Measurements from ENCODE around the gene PLEKHA7. TPM values are rescaled to one million over a fixed set of nuclear protein-coding genes. Genes with fewer than 3 reads are reported as not detected.

The PLEKHA7 gene
- total and polyA plus RNA-seq, 4 donors = 10.1 to 21.8 (median 13.4) TPM

DNA sequence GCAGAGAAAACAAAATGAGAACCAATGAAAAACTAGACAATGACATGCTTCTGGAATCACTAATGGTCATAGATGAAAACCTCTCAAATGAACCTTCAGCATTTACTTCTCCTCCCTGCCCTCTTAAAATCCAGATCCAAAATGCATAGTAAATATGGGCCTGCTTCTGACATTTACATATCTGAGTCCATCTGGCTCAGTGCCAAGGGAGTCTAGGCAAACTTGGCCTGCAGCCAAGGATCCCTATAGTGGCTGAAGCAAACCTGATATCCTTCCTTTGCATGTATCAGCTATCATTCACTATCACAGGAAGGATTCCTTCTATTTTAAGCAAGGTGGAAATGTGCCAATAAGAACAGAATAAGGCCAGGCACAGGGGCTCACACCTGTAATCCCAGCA lies 170.9 kb downstream of the PLEKHA7 start:
- no peak overlapping the region for H3K27ac ChIP-seq (ENCODE audit: low read depth, low read length)
- no peaks in the 10 kb centered on the region for H3K9me3 ChIP-seq (ENCODE audit: control insufficient read depth, insufficient read depth, low read length)
- no peaks in the 10 kb centered on the region for H3K4me1 ChIP-seq (ENCODE audit: control insufficient read depth, insufficient read depth, low read length)
- H3K27me3 ChIP-seq (ENCODE audit: control insufficient read depth, insufficient read depth, low read length) = no peaks in the 10 kb centered on the region
- H3K4me3 ChIP-seq (ENCODE audit: low read depth, low read length) = no peak overlapping the region
- DNase-seq (ENCODE audit: low read depth in 4 of 6, low spot score in 6 of 6) = peak in 2 of 6 donors; percentile 51 to 57
- H3K36me3 ChIP-seq (ENCODE audit: control insufficient read depth, insufficient read depth, low read length) = peaks cover 3% of the 10 kb centered on the region

DNA sequence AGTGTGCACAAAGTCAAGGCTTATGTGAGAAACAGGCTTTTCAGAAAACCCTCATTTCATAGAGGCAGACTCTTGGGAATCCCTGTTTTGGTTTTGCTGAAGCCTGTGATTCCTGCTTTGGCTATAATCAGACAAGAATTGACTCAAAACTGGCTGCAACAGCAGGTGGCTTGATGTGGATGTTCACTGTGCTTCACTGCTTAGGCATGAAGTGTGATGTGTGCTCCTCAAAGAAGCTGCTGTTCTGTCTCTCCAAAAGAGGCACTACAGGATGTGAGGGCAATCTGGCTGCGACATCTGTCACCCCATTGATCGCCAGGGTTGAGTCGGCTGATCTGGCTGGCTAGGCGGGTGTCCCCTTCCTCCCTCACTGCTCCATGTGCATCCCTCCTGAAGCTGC lies 172.2 kb downstream of the PLEKHA7 start:
- Histone ChIP-seq H3K36me3 (ENCODE audit: control insufficient read depth, insufficient read depth, low read length) (peaks cover 3% of the 10 kb centered on the region), H3K27ac (ENCODE audit: low read depth, low read length) (no peak overlapping the region), H3K27me3 (ENCODE audit: control insufficient read depth, insufficient read depth, low read length) (no peaks in the 10 kb centered on the region), H3K4me3 (ENCODE audit: low read depth, low read length) (no peak overlapping the region), H3K4me1 (ENCODE audit: control insufficient read depth, insufficient read depth, low read length) (no peaks in the 10 kb centered on the region), H3K9me3 (ENCODE audit: control insufficient read depth, insufficient read depth, low read length) (no peaks in the 10 kb centered on the region)
- DNase-seq (ENCODE audit: low read depth in 4 of 6, low spot score in 6 of 6) = no peak
- WGBS (ENCODE audit: insufficient coverage) = 80% methylated on average over 4 of the region's 4 CpGs

DNA sequence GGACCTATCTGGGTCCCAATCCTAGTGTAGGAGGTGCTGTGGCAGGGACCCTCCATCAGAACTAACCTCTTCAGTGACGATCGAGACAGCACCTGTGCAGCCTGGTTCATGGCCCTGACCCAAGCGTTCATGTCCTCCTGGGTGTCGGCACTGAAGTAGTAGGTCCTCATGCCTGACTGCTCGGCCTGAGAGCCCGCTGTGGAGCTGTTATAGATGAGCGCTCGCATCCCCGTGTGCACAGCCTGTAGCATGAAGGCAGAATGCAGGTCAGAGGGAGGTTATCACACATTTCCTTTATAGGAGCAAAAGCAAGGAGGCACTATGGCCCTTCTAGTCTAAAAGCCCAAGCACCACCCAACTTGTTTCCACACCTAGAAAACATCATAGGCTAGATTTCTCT lies 172.7 kb downstream of the PLEKHA7 start:
- 96% methylated on average over 4 of the region's 9 CpGs for WGBS (ENCODE audit: insufficient coverage)
- Histone ChIP-seq H3K36me3 (ENCODE audit: control insufficient read depth, insufficient read depth, low read length) (peaks cover 3% of the 10 kb centered on the region), H3K4me3 (ENCODE audit: low read depth, low read length) (no peak overlapping the region), H3K4me1 (ENCODE audit: control insufficient read depth, insufficient read depth, low read length) (no peaks in the 10 kb centered on the region), H3K9me3 (ENCODE audit: control insufficient read depth, insufficient read depth, low read length) (no peaks in the 10 kb centered on the region), H3K27me3 (ENCODE audit: control insufficient read depth, insufficient read depth, low read length) (no peaks in the 10 kb centered on the region), H3K27ac (ENCODE audit: low read depth, low read length) (no peak overlapping the region)
- no peak for DNase-seq (ENCODE audit: low read depth in 4 of 6, low spot score in 6 of 6)

DNA sequence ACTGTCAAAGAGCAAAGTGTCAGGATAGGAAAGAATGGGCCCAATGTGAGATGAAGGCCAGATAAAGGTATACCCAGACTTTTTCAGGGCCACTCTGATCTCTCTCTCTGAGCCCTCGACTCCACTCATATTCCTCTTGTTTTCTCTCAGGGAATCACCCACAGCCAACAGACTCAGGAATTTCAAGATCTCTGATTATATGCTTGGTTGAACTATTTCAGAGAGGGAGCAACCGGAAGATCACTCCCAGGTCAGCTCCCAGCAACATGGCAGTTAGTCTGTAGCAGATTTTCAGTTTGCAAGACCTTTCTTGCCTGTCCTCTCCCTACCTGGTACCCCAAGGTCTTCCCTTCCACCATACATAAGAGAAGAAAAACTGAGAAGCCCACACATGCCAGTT lies 173.3 kb downstream of the PLEKHA7 start:
- no CpG with 5 or more reads among the region's 2 CpGs for WGBS (ENCODE audit: insufficient coverage)
- Histone ChIP-seq H3K27ac (ENCODE audit: low read depth, low read length) (no peak overlapping the region), H3K4me1 (ENCODE audit: control insufficient read depth, insufficient read depth, low read length) (no peaks in the 10 kb centered on the region)

DNA sequence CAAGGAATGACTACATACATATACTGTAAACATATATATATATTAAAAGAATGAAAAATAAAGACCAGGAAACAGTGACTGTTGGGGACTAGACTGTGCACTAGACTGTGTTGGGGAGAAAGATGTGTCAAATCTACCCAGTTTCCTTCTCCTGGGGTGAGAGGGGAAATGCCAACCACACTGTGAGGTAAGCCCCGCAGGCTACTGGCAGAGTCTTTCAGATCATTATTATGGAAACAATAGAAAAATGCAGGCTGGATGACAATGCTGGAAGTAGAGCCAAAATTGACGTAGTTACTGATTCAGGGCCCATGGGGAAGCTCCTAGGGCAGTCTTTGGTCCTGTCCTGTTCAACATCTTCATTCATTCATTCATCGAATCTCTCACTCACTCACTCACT lies 174.4 kb downstream of the PLEKHA7 start:
- no peak overlapping the region for H3K4me3 ChIP-seq (ENCODE audit: low read depth, low read length)
- no peaks in the 10 kb centered on the region for H3K9me3 ChIP-seq (ENCODE audit: control insufficient read depth, insufficient read depth, low read length)
- H3K4me1 ChIP-seq (ENCODE audit: control insufficient read depth, insufficient read depth, low read length) = no peaks in the 10 kb centered on the region
- H3K36me3 ChIP-seq (ENCODE audit: control insufficient read depth, insufficient read depth, low read length) = no peaks in the 10 kb centered on the region
- H3K27ac ChIP-seq (ENCODE audit: low read depth, low read length) = no peak overlapping the region
- H3K27me3 ChIP-seq (ENCODE audit: control insufficient read depth, insufficient read depth, low read length) = no peaks in the 10 kb centered on the region
- WGBS (ENCODE audit: insufficient coverage) = no CpG with 5 or more reads among the region's 3 CpGs
- DNase-seq (ENCODE audit: low read depth in 4 of 6, low spot score in 6 of 6) = no peak

More for the DNA sequence above, 173.3 kb downstream of the PLEKHA7 start:
- H3K4me3 ChIP-seq (ENCODE audit: low read depth, low read length) = no peak overlapping the region
- DNase-seq (ENCODE audit: low read depth in 4 of 6, low spot score in 6 of 6) = no peak
- H3K36me3 ChIP-seq (ENCODE audit: control insufficient read depth, insufficient read depth, low read length) = peaks cover 3% of the 10 kb centered on the region
- H3K27me3 ChIP-seq (ENCODE audit: control insufficient read depth, insufficient read depth, low read length) = no peaks in the 10 kb centered on the region
- H3K9me3 ChIP-seq (ENCODE audit: control insufficient read depth, insufficient read depth, low read length) = no peaks in the 10 kb centered on the region

DNA sequence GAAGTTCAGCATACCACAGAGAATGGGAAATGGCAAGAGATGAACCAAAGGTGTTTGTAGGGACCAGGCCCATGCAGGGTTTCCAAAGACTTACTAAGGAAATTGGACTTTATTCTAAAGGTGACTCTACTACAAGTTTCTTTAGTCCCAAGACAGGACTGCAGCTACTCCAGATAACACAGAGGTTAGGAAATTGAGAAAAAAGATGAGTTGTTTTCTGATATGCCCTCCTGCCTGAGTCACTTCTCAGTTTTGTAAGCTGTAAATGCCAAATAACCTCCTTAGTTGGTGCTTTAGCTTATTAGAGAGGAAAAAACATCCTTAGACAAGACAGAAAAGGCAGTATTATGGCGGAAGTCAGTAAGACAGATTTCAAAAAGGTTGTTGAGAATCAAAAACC lies 179.8 kb downstream of the PLEKHA7 start:
- Histone ChIP-seq H3K4me3 (ENCODE audit: low read depth, low read length) (no peak overlapping the region), H3K36me3 (ENCODE audit: control insufficient read depth, insufficient read depth, low read length) (no peaks in the 10 kb centered on the region), H3K27me3 (ENCODE audit: control insufficient read depth, insufficient read depth, low read length) (no peaks in the 10 kb centered on the region), H3K4me1 (ENCODE audit: control insufficient read depth, insufficient read depth, low read length) (no peaks in the 10 kb centered on the region), H3K27ac (ENCODE audit: low read depth, low read length) (no peak overlapping the region), H3K9me3 (ENCODE audit: control insufficient read depth, insufficient read depth, low read length) (no peaks in the 10 kb centered on the region)
- DNase-seq (ENCODE audit: low read depth in 4 of 6, low spot score in 6 of 6) = no peak
- WGBS (ENCODE audit: insufficient coverage) = 100% methylated on average over 1 of the region's 1 CpG

DNA sequence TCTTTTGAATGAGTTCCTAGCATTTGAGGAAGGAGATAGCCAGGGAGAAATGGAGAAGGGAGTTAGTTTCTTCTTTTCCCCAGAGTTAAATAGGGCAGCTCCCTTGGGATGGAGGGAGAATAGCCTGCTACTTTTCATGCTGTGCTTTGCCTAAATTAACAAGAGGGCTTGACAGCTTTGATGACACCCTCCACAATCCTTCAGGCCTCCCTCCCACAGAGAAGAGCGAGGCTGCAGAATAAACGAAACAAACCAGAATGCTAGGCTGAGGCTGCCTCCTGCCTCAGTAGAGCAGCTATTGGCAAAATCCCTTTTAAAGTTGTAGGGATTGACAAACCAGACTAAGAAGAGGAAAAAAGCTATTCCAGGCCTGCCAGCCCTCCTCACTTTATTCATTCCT lies 181.2 kb downstream of the PLEKHA7 start:
- Histone ChIP-seq H3K9me3 (ENCODE audit: control insufficient read depth, insufficient read depth, low read length) (no peaks in the 10 kb centered on the region), H3K27me3 (ENCODE audit: control insufficient read depth, insufficient read depth, low read length) (no peaks in the 10 kb centered on the region), H3K36me3 (ENCODE audit: control insufficient read depth, insufficient read depth, low read length) (no peaks in the 10 kb centered on the region), H3K4me1 (ENCODE audit: control insufficient read depth, insufficient read depth, low read length) (no peaks in the 10 kb centered on the region), H3K4me3 (ENCODE audit: low read depth, low read length) (no peak overlapping the region), H3K27ac (ENCODE audit: low read depth, low read length) (no peak overlapping the region)
- no peak for DNase-seq (ENCODE audit: low read depth in 4 of 6, low spot score in 6 of 6)
- no CpG with 5 or more reads among the region's 2 CpGs for WGBS (ENCODE audit: insufficient coverage)

DNA sequence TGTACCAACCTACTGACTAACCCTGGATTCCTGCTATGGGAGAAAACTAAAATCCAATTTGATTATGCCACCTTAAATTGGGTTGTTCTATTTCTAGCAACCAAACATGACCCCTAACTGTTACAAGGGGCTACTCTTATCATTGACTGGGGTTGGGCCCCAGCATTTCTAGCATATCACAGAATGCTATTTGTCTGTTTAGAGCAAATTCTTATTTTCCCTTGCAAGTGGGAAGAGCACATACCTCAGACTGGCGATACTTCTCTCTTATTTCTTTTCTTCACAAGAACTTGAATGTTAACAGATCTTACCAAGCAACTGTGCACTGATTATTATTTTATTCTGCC lies 182.0 kb downstream of the PLEKHA7 start:
- Histone ChIP-seq H3K27ac (ENCODE audit: low read depth, low read length) (no peak overlapping the region), H3K9me3 (ENCODE audit: control insufficient read depth, insufficient read depth, low read length) (no peaks in the 10 kb centered on the region), H3K4me3 (ENCODE audit: low read depth, low read length) (no peak overlapping the region), H3K27me3 (ENCODE audit: control insufficient read depth, insufficient read depth, low read length) (no peaks in the 10 kb centered on the region), H3K36me3 (ENCODE audit: control insufficient read depth, insufficient read depth, low read length) (no peaks in the 10 kb centered on the region), H3K4me1 (ENCODE audit: control insufficient read depth, insufficient read depth, low read length) (no peaks in the 10 kb centered on the region)
- WGBS (ENCODE audit: insufficient coverage) = 100% methylated on average over 1 of the region's 1 CpG
- DNase-seq (ENCODE audit: low read depth in 4 of 6, low spot score in 6 of 6) = no peak

DNA sequence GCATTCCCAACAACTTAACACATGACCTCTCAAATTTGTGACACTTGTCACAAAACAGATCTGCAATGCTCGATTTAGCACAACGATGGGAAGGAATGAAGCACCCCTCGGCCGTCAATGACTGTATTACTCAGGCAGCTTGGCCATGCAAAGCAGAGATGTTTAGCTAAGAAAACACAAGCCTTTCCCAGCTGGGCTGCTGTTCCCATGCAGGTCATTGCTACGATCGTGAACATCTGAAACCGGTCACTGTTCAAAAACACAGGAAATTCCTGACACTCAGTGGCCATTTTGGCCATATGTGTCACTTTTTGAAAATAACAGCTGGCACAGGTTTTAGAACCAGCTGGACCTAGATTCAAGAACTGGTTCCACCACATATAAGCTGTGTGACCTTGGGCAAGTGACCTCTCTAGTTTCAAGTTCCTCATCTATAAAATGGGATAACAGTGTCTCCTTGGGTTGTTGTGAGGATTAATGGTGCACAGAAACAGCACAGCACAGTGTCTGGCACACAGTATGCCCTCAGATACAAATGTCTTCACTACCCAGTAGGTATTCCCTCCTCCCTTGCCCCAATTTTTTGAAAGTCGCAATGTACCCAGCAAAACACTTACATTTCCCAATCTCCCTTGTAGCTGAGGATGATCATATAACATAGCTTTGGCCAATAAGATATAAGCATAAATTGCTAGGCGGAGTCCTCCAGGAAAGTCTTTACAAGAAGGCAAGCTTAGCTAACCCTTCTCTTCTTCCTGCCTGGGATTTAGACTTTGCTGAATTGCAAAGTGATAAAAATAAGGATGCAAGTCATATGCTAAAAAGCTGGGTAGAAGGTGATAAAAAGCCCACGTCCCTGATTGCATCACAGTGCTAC lies 182.7 kb downstream of the PLEKHA7 start:
- H3K27ac ChIP-seq (ENCODE audit: low read depth, low read length) = no peak overlapping the region
- no peaks in the 10 kb centered on the region for H3K27me3 ChIP-seq (ENCODE audit: control insufficient read depth, insufficient read depth, low read length)
- no peak for DNase-seq (ENCODE audit: low read depth in 4 of 6, low spot score in 6 of 6)
- no peaks in the 10 kb centered on the region for H3K4me1 ChIP-seq (ENCODE audit: control insufficient read depth, insufficient read depth, low read length)
- H3K36me3 ChIP-seq (ENCODE audit: control insufficient read depth, insufficient read depth, low read length) = no peaks in the 10 kb centered on the region
- no peaks in the 10 kb centered on the region for H3K9me3 ChIP-seq (ENCODE audit: control insufficient read depth, insufficient read depth, low read length)
- 79% methylated on average over 8 of the region's 10 CpGs for WGBS (ENCODE audit: insufficient coverage)
- H3K4me3 ChIP-seq (ENCODE audit: low read depth, low read length) = no peak overlapping the region

DNA sequence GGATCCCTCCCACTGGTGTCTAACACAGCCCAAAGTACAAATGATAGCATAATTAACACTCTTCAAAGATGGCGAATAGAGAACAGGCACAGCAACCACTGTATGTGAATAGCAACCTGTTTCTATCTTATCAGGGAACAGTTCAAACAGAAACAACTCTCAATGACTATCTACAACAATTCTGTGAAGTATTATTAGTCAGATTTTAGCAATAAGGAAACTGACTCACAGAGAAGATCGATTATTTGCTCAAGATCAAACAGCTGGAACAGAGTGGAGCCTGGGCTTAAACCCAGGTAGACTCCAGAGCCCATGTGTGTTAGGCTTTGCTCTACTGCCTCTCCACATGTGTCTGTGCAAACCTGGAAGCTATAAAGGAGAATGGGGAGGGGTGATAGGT lies 187.1 kb downstream of the PLEKHA7 start:
- DNase-seq (ENCODE audit: low read depth in 4 of 6, low spot score in 6 of 6) = no peak
- 90% methylated on average over 1 of the region's 2 CpGs for WGBS (ENCODE audit: insufficient coverage)
- no peak overlapping the region for H3K27ac ChIP-seq (ENCODE audit: low read depth, low read length)
- H3K27me3 ChIP-seq (ENCODE audit: control insufficient read depth, insufficient read depth, low read length) = no peaks in the 10 kb centered on the region
- H3K36me3 ChIP-seq (ENCODE audit: control insufficient read depth, insufficient read depth, low read length) = peaks cover 6% of the 10 kb centered on the region
- H3K4me1 ChIP-seq (ENCODE audit: control insufficient read depth, insufficient read depth, low read length) = no peaks in the 10 kb centered on the region
- H3K4me3 ChIP-seq (ENCODE audit: low read depth, low read length) = no peak overlapping the region
- H3K9me3 ChIP-seq (ENCODE audit: control insufficient read depth, insufficient read depth, low read length) = no peaks in the 10 kb centered on the region
